Measurements from ENCODE around the gene KIAA1210.
"Not testable (repeated sequence)": the region's sequence is repeated elsewhere in the genome, so short reads cannot be mapped to it uniquely, and the experiment has no call there.

The KIAA1210 gene

GRCh38 chrX:119041175-119041574 lies 86.4 kb downstream of the KIAA1210 start:
- in situ Hi-C loops (cut with MboI; ENCODE audit: low pct_unique_long_range_greater_than_20kb, low sequenced_read_pairs, unreplicated experiment), result no loop called here
- no peak for TF ChIP-seq CTCF (IDR thresholded peaks at IDR 0.05; ENCODE audit: extremely low read depth, insufficient read depth, missing control alignments)
- DNase-seq (ENCODE audit: low spot score), result no peak

GRCh38 chrX:119040432-119040831 lies 87.2 kb downstream of the KIAA1210 start:
- in situ Hi-C loops (cut with MboI; ENCODE audit: low pct_unique_long_range_greater_than_20kb, low sequenced_read_pairs, unreplicated experiment), result no loop called here
- DNase-seq (ENCODE audit: low spot score), result no peak
- no peak for TF ChIP-seq CTCF (IDR thresholded peaks at IDR 0.05; ENCODE audit: extremely low read depth, insufficient read depth, missing control alignments)

- in situ Hi-C loops (cut with MboI; ENCODE audit: low pct_unique_long_range_greater_than_20kb, low sequenced_read_pairs, unreplicated experiment), result no loop called here
- no peak for DNase-seq (ENCODE audit: low spot score)
- TF ChIP-seq CTCF (IDR thresholded peaks at IDR 0.05; ENCODE audit: extremely low read depth, insufficient read depth, missing control alignments), result no peak
Observed at GRCh38 chrX:119036107-119037029, 91.2 kb downstream of the KIAA1210 start.

- TF ChIP-seq CTCF (IDR thresholded peaks at IDR 0.05; ENCODE audit: extremely low read depth, insufficient read depth, missing control alignments), result no peak
Observed at GRCh38 chrX:119030990-119031389, 96.6 kb downstream of the KIAA1210 start.

GRCh38 chrX:119029656-119030055 lies 98.0 kb downstream of the KIAA1210 start:
- DNase-seq (ENCODE audit: low spot score); in situ Hi-C loops (cut with MboI; ENCODE audit: low pct_unique_long_range_greater_than_20kb, low sequenced_read_pairs, unreplicated experiment): not testable (repeated sequence)

More at GRCh38 chrX:119030990-119031389, 96.6 kb downstream of the KIAA1210 start:
- in situ Hi-C loops (cut with MboI; ENCODE audit: low pct_unique_long_range_greater_than_20kb, low sequenced_read_pairs, unreplicated experiment), result no loop called here
- DNase-seq (ENCODE audit: low spot score), result no peak

GRCh38 chrX:119028733-119029330 lies 98.8 kb downstream of the KIAA1210 start:
- in situ Hi-C loops (cut with MboI; ENCODE audit: low pct_unique_long_range_greater_than_20kb, low sequenced_read_pairs, unreplicated experiment), result no loop called here
- no peak for TF ChIP-seq CTCF (IDR thresholded peaks at IDR 0.05; ENCODE audit: extremely low read depth, insufficient read depth, missing control alignments)
- DNase-seq (ENCODE audit: low spot score), result no peak
